Measurements from ENCODE around the gene KLF1.

Gene KLF1

DNA sequence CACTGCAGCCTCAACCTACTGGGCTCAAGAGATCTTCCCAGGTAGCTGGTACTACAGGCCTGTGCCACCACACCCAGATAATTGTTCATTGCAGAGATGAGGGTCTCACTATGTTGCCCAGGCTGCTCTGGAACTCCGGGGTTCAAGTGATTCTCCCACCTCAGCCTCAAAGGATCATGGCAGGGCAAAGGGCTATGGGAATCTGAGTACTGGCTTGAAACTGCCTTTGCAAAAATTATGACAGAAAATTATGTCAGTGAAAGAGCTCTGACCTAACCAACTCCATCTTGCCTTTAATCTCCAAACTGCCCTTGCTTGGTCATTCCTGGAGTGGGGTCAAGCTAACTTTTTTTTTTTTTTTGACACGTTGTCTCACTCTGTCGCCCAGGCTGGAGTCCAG lies 4.4 kb downstream of the KLF1 start:
- TF ChIP-seq ZFX (IDR thresholded peaks at IDR 0.05; ENCODE audit: borderline replicate concordance) = no peak
- TF ChIP-seq, protein P1, sequence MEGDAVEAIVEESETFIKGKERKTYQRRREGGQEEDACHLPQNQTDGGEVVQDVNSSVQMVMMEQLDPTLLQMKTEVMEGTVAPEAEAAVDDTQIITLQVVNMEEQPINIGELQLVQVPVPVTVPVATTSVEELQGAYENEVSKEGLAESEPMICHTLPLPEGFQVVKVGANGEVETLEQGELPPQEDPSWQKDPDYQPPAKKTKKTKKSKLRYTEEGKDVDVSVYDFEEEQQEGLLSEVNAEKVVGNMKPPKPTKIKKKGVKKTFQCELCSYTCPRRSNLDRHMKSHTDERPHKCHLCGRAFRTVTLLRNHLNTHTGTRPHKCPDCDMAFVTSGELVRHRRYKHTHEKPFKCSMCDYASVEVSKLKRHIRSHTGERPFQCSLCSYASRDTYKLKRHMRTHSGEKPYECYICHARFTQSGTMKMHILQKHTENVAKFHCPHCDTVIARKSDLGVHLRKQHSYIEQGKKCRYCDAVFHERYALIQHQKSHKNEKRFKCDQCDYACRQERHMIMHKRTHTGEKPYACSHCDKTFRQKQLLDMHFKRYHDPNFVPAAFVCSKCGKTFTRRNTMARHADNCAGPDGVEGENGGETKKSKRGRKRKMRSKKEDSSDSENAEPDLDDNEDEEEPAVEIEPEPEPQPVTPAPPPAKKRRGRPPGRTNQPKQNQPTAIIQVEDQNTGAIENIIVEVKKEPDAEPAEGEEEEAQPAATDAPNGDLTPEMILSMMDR (IDR thresholded peaks at IDR 0.05) = no peak
- no peak overlapping the region for H3K27ac ChIP-seq

DNA sequence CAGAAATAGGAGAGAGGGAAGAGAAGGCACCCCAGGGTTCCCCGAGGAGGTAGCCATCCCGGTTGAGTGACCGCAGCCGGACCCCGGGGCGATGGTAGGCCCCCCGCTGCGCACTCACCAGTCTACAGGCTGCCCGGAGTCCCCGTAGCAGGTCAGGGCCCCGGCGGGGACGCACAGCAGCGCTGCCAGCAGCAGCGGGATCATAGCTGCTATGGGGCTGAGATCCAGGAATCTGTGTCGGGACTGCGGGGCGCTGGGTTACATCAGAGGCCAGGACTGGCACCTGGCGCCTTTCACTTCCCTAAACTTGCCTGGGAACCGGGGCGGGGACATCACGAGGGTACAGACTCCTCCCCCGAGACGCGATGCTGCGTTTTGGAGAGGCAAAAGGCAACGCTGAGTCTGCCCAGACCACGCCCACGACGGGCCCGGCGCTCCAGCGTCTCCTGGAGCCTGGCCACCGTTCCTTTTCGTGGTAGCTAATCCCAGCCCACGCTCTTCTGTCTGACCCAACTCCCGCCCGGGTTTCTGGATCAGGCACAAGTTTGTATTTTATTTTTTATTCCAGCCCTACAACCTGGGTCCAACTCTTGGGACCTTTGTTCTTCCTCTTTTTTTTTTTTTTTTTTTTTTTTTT lies 5.7 kb downstream of the KLF1 start, which contains the start of gene DNASE2:
Gene DNASE2 (minus strand): TSS at position 278 of the 637 bp plus-strand sequence. CDS start 74 bp downstream, at position 204.
- TF ChIP-seq, protein P1 (IDR thresholded peaks at IDR 0.05) = no peak
- no peak for TF ChIP-seq ZFX (IDR thresholded peaks at IDR 0.05; ENCODE audit: borderline replicate concordance)
- peak within 1 kb of the TSS; percentile 81 for H3K27ac ChIP-seq

DNA sequence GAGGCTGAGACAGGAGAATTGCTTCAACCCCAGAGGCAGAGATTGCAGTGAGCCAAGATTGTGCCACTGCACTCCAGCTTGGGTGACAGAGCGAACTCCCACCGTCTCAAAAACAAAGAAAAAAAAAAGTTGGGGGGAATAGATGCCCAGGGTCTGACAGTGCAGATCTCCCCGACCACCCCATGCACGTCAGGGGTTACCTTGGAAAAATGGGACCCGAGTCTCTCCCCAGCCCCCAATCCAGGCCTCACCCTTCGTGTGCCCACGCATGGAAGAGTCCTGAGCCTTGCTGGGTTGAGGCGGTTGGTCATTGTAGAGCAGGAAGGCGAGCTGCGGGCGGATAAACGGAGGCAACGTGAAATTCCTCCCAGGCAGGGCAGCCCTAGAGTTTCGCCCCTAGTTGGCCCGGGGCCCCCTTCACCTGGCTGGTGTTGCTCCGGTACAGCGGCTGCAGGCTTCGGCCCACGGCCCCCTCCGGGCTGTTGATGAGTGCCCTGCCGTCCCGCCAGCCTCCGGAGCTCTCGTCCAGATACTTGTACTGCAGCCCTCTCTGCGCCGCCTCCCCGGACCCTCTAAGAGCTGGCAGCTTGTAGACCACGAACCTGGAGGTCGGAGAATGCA lies 6.3 kb downstream of the KLF1 start:
- peak overlapping the region; percentile 81 for H3K27ac ChIP-seq

DNA sequence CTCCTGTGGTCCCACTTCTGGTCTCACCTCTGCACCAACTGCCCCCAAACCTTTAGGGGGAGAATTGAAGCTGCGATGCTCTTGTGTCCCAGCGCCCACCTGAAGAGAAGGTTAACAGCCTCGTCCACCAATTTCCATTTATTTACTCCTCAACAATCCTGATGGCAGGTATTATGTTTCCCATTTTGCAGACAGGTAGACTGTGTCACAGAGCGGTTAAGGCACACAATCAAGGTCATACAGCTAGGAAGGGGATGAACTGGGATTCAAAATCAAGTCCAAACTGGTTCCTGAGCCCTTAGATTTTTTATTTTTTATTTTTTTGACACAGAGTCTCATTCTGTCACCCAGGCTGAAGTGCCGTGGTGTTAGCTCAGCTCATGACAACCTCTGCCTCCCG lies 11.9 kb downstream of the KLF1 start:
- no peak for TF ChIP-seq ZFX (IDR thresholded peaks at IDR 0.05; ENCODE audit: borderline replicate concordance)
- TF ChIP-seq, protein P1 (IDR thresholded peaks at IDR 0.05) = no peak

More for the DNA sequence above, 6.3 kb downstream of the KLF1 start:
- no peak for TF ChIP-seq ZFX (IDR thresholded peaks at IDR 0.05; ENCODE audit: borderline replicate concordance)
- TF ChIP-seq, protein P1 (IDR thresholded peaks at IDR 0.05) = no peak

DNA sequence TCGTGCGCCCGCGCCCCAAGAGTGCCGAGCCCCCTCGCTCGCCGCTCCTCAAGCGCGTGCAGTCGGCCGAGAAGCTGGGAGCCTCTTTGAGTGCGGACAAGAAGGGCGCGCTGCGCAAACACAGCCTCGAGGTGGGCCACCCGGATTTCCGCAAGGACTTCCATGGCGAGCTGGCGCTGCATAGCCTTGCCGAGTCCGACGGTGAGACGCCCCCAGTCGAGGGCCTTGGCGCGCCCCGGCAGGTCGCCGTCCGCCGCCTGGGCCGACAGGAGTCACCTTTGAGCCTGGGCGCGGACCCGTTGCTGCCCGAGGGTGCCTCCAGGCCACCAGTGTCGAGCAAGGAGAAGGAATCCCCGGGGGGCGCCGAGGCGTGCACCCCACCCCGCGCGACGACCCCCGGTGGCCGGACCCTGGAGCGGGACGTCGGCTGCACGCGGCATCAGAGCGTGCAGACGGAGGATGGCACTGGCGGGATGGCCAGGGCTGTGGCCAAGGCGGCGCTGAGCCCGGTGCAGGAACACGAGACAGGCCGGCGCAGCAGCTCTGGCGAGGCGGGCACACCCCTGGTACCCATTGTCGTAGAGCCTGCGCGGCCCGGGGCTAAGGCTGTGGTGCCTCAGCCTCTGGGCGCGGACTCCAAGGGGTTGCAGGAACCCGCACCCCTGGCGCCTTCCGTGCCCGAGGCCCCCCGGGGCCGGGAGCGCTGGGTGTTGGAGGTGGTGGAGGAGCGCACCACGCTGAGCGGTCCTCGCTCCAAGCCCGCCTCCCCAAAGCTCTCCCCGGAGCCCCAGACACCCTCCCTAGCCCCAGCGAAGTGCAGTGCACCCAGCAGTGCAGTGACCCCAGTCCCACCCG lies 12.9 kb downstream of the KLF1 start:
- peak overlapping the region; percentile 91 for H3K27ac ChIP-seq
- TF ChIP-seq ZFX (IDR thresholded peaks at IDR 0.05; ENCODE audit: borderline replicate concordance) = no peak
- TF ChIP-seq, protein P1 (IDR thresholded peaks at IDR 0.05) = no peak

More for the DNA sequence above, 11.9 kb downstream of the KLF1 start:
- H3K27ac ChIP-seq = 0 out of 2 replicates have a peak overlapping the region, but pooled peaks have one; percentile 91

DNA sequence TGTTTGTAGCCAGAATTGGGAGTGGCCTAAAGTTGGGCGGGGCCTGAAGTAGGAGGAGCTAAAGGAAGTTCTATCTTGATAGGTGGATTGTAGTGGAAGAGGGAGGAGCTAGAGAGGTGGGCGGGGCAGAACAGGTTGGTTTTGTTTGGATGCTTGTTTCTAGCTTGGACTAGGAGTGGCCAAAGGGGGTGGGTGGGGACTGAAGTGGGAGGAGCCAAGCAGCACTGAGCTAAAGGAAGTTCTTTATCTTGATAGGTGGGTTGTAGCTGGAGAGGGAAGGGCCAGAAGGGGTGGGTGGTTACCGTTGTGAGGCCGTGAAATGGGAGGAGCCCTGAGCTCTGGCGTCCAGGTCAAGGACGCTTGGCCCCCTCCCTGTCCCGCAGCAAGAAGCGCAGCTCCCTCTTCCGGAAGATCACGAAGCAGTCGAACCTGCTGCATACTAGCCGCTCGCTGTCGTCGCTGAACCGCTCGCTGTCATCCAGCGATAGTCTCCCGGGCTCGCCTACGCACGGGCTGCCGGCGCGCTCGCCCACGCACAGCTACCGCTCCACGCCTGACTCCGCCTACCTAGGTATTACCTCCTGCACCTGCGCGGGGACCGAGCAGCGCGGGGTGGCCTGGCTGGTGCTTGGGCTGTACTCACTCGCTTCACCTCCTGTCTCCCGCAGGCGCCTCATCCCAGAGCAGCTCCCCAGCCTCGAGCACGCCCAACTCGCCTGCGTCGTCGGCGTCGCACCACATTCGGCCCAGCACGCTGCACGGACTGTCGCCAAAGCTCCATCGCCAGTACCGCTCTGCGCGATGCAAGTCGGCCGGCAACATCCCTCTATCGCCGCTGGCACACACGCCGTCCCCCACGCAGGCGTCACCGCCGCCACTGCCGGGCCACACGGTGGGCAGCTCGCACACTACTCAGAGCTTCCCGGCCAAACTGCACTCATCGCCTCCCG lies 13.8 kb downstream of the KLF1 start:
- TF ChIP-seq ZFX (IDR thresholded peaks at IDR 0.05; ENCODE audit: borderline replicate concordance) = no peak
- TF ChIP-seq, protein P1 (IDR thresholded peaks at IDR 0.05) = peak; percentile 59
- peak overlapping the region; percentile 91 for H3K27ac ChIP-seq
